IMR-90 (cell line): ENCODE results near the gene STPG1. TPM values are rescaled to one million over a fixed set of nuclear protein-coding genes. Genes with fewer than 3 reads are reported as not detected.

Experiments
- ATAC-seq: fragments of 200-7000 bp; cut with Tn5 transposase; 2 replicates; pipeline ENCODE4 v1.9.1; 2020; ENCODE audit warnings: low read depth, mild to moderate bottlenecking, moderate library complexity
- BruUV-seq: library from RNA; stranded (reverse); fragments of 400-500 nt; replicated peaks from 2 replicates; lab custom pipeline; 2021; lab: Mats Ljungman, UMichigan
- CTCF ChIA-PET: fragments of 300-600 bp; formaldehyde crosslinking; extraction: SDS; loops from one replicate; lab custom pipeline; 2021; ENCODE audit warnings: antibody characterized with exemption; lab: Yijun Ruan, JAX
- POLR2A ChIA-PET: fragments of 300-600 bp; sonication (Branson Sonifier 250); formaldehyde crosslinking; loops from one replicate; lab custom pipeline; 2022; ENCODE audit warnings: antibody characterized with exemption; ENCODE audit not compliant: unreplicated experiment; lab: Charles Lee
- DNase-seq: peaks from one replicate; pipeline ENCODE4 v3.0.0; 2013
- H2AFZ ChIP-seq: replicated peaks from 2 replicates; pipeline ENCODE3; 2013; ENCODE audit warnings: low read length, mild to moderate bottlenecking; ENCODE audit not compliant: poor library complexity
- H2AK5ac ChIP-seq: 2 replicates; pipeline ENCODE4 v1.6.1; 2013; ENCODE audit warnings: low read depth, low read length, inconsistent platforms
- H2AK9ac ChIP-seq: replicated peaks from 2 replicates; pipeline ENCODE3; 2013; ENCODE audit warnings: mild to moderate bottlenecking, low read depth, low read length, moderate library complexity; ENCODE audit not compliant: poor library complexity
- H2BK120ac ChIP-seq: 2 replicates; pipeline ENCODE4 v1.6.1; 2013; ENCODE audit warnings: low read depth, low read length, inconsistent platforms
- H2BK15ac ChIP-seq: 3 replicates; pipeline ENCODE4 v1.6.1; 2013; ENCODE audit warnings: low read depth, low read length, inconsistent platforms
- H2BK20ac ChIP-seq: 2 replicates; pipeline ENCODE4 v1.6.1; 2013; ENCODE audit warnings: low read depth, mild to moderate bottlenecking, inconsistent platforms, low read length, moderate library complexity
- H2BK5ac ChIP-seq: 2 replicates; pipeline ENCODE4 v1.6.1; 2013; ENCODE audit warnings: mild to moderate bottlenecking, low read depth, low read length, inconsistent platforms; ENCODE audit not compliant: poor library complexity, severe bottlenecking
- H3K14ac ChIP-seq: replicated peaks from 2 replicates; pipeline ENCODE4 v1.6.1; 2013; ENCODE audit warnings: low read depth, low read length, inconsistent platforms
- H3K18ac ChIP-seq: 2 replicates; pipeline ENCODE4 v1.6.1; 2013; ENCODE audit warnings: low read depth, low read length, control low read depth
- H3K23ac ChIP-seq: 2 replicates; pipeline ENCODE4 v1.6.1; 2013; ENCODE audit warnings: low read depth, low read length, inconsistent platforms
- H3K27ac ChIP-seq: 2 replicates; pipeline ENCODE4 v1.5.1; 2013; ENCODE audit warnings: mild to moderate bottlenecking, control low read depth, low read length; ENCODE audit not compliant: insufficient read depth
- H3K27me3 ChIP-seq: 2 replicates; pipeline ENCODE4 v1.6.1; 2013; ENCODE audit warnings: low read length; ENCODE audit not compliant: control insufficient read depth, insufficient read depth
- H3K36me3 ChIP-seq: 2 replicates; pipeline ENCODE4 v1.6.1; 2013; ENCODE audit warnings: low read length, mixed read lengths; ENCODE audit not compliant: control insufficient read depth, insufficient read depth
- H3K4ac ChIP-seq: 2 replicates; pipeline ENCODE4 v1.6.1; 2013; ENCODE audit warnings: low read depth, low read length, inconsistent platforms
- H3K4me1 ChIP-seq: 2 replicates; pipeline ENCODE4 v1.6.1; 2013; ENCODE audit warnings: low read length, mixed read lengths; ENCODE audit not compliant: control insufficient read depth, insufficient read depth
- H3K4me2 ChIP-seq: 2 replicates; pipeline ENCODE4 v1.6.1; 2013; ENCODE audit warnings: low read depth, mild to moderate bottlenecking, control low read depth, low read length, moderate library complexity
- H3K4me3 ChIP-seq: 2 replicates; pipeline ENCODE4 v1.5.1; 2013; ENCODE audit warnings: low read depth, mild to moderate bottlenecking, control low read depth, low read length, moderate library complexity; ENCODE audit not compliant: insufficient read depth
- H3K56ac ChIP-seq: 2 replicates; pipeline ENCODE4 v1.6.1; 2013; ENCODE audit warnings: low read length, inconsistent platforms; ENCODE audit not compliant: insufficient read depth; ENCODE audit errors: extremely low read depth
- H3K79me1 ChIP-seq, 2 experiments: 2 replicates each; pipeline ENCODE4 v1.6.1; 2013; ENCODE audit warnings: low read length in 2 of 2, inconsistent platforms in 1 of 2, low read depth in 1 of 2
- H3K9ac ChIP-seq: 2 replicates; pipeline ENCODE4 v1.6.1; 2013; ENCODE audit warnings: low read depth, low read length, control low read depth
- H3K9me1 ChIP-seq: 2 replicates; pipeline ENCODE4 v1.6.1; 2013; ENCODE audit warnings: low read length, inconsistent platforms; ENCODE audit not compliant: insufficient read depth
- H3K9me3 ChIP-seq: 2 replicates; pipeline ENCODE4 v1.6.1; 2013; ENCODE audit warnings: low read length; ENCODE audit not compliant: control insufficient read depth, insufficient read depth
- H4K20me1 ChIP-seq: 2 replicates; pipeline ENCODE4 v1.6.1; 2013; ENCODE audit warnings: low read length, inconsistent platforms; ENCODE audit not compliant: insufficient read depth
- H4K5ac ChIP-seq: 2 replicates; pipeline ENCODE4 v1.6.1; 2013; ENCODE audit warnings: mild to moderate bottlenecking, low read depth, low read length, control low read depth
- H4K8ac ChIP-seq, 2 experiments: 2 replicates each; pipeline ENCODE4 v1.6.1; 2013; ENCODE audit warnings: low read depth in 2 of 2, low read length in 2 of 2, control low read depth in 1 of 2, inconsistent platforms in 1 of 2
- H4K91ac ChIP-seq: 2 replicates; pipeline ENCODE4 v1.6.1; 2013; ENCODE audit warnings: low read depth, low read length, inconsistent platforms; ENCODE audit not compliant: insufficient read depth
- BHLHE40 ChIP-seq: fragments of 150-350 bp; IDR thresholded peaks from 2 replicates; pipeline ENCODE4 v1.6.1; 2016; ENCODE audit warnings: mild to moderate bottlenecking, low read depth, low read length
- CHD1 ChIP-seq: IDR thresholded peaks from 2 replicates; pipeline ENCODE4 v1.6.1; 2012; ENCODE audit warnings: low read depth, low read length, improper control_type of control experiment
- CTCF ChIP-seq: conservative IDR thresholded peaks from 2 replicates; pipeline ENCODE4 v1.5.1; 2012; ENCODE audit warnings: mild to moderate bottlenecking, low read depth, low read length, improper control_type of control experiment
- ELK1 ChIP-seq: fragments of 150-350 bp; IDR thresholded peaks from 2 replicates; pipeline ENCODE4 v1.6.1; 2016; ENCODE audit warnings: low read depth, mild to moderate bottlenecking, low read length, moderate library complexity, borderline replicate concordance
- FOS ChIP-seq: fragments of 150-350 bp; IDR thresholded peaks from 2 replicates; pipeline ENCODE4 v1.6.1; 2016; ENCODE audit warnings: low read depth, low read length
- MAFK ChIP-seq: IDR thresholded peaks from 2 replicates; pipeline ENCODE4 v1.6.1; 2012; ENCODE audit warnings: low read depth, low read length, improper control_type of control experiment
- MAZ ChIP-seq: IDR thresholded peaks from 2 replicates; pipeline ENCODE4 v1.6.1; 2012; ENCODE audit warnings: low read depth, mild to moderate bottlenecking, low read length, improper control_type of control experiment, moderate library complexity, borderline replicate concordance
- MXI1 ChIP-seq: IDR thresholded peaks from 2 replicates; pipeline ENCODE4 v1.6.1; 2012; ENCODE audit warnings: low read depth, mild to moderate bottlenecking, low read length, moderate library complexity, borderline replicate concordance
- NFE2L2 ChIP-seq: fragments of 150-350 bp; IDR thresholded peaks from 2 replicates; pipeline ENCODE4 v1.6.1; 2016; ENCODE audit warnings: low read depth, mild to moderate bottlenecking, low read length
- RCOR1 ChIP-seq: IDR thresholded peaks from 2 replicates; pipeline ENCODE4 v1.6.1; 2012; ENCODE audit warnings: mild to moderate bottlenecking, low read length, improper control_type of control experiment; ENCODE audit not compliant: insufficient replicate concordance
- RFX5 ChIP-seq: IDR thresholded peaks from 2 replicates; pipeline ENCODE4 v1.8.0; 2012; ENCODE audit warnings: low read depth, mild to moderate bottlenecking, low read length, moderate library complexity
- SMC3 ChIP-seq: fragments of 150-350 bp; IDR thresholded peaks from 2 replicates; pipeline ENCODE4 v1.6.1; 2016; ENCODE audit warnings: low read depth, mild to moderate bottlenecking, antibody characterized with exemption, low read length, moderate library complexity
- USF2 ChIP-seq: fragments of 150-350 bp; IDR thresholded peaks from 2 replicates; pipeline ENCODE4 v1.6.1; 2017; ENCODE audit warnings: mild to moderate bottlenecking, antibody characterized with exemption, low read length, low read depth
- WGBS, 2 experiments: methylation state at CpG; one replicate each; pipeline versions ENCODE4 v1.1.5 to v1.1.7; 2013; ENCODE audit warnings: missing lambda C conversion rate in 2 of 2; ENCODE audit not compliant: insufficient read length in 1 of 2; ENCODE audit errors: extremely low coverage in 2 of 2; 5-methylcytosine and 5-hydroxymethylcytosine counted together
- dilution Hi-C: fragments of 300-500 bp; cut with HindIII; formaldehyde crosslinking; loops from one replicate; pipeline ENCODE4 v1.14.3; 2018; ENCODE audit warnings: low sequenced_read_pairs; ENCODE audit not compliant: unreplicated experiment
- in situ Hi-C: fragments of 300-500 bp; cut with MboI; formaldehyde crosslinking; loops from 3 replicates; pipeline ENCODE4 v1.14.3; 2019; ENCODE audit warnings: low sequenced_read_pairs, inconsistent platforms, mixed read lengths
- intact Hi-C: fragments of 100-400 bp; cut with micrococcal nuclease; formaldehyde crosslinking; loops from 2 replicates; pipeline ENCODE4 v1.10.0; 2022
- polyA plus RNA-seq, 3 experiments: library from polyadenylated mRNA; depleted of rRNA; stranded (reverse); fragments of >200 nt; gene quantifications; 2 replicates each; pipeline ENCODE4 v1.2.3, GENCODE V29; 2012; ENCODE audit warnings: low replicate concordance in 1 of 3
- total RNA-seq: library from RNA; depleted of rRNA; stranded (reverse); fragments of >200 nt; gene quantifications from 2 replicates; pipeline ENCODE4 v1.2.3, GENCODE V29; 2012

STPG1 gene
- total and polyA plus RNA-seq, 2 of the 4 experiments (the other 2 are of a cell fraction), result 3.0 to 6.5 TPM

- in situ Hi-C loops, result no loop called here
These were observed 25.2 kb downstream of the STPG1 start for GRCh38 chr1:24388331-24388885.

More at GRCh38 chr1:24388331-24388885, 25.2 kb downstream of the STPG1 start:
- Histone ChIP-seq H3K27me3 (no peaks in the 10 kb centered on the region), H3K14ac (no peak overlapping the region), H3K4me2 (no peak overlapping the region), H3K18ac (no peak overlapping the region), H3K9me1 (peaks cover 19% of the 10 kb centered on the region), H4K5ac (no peak overlapping the region), H4K91ac (no peak overlapping the region), H3K4me1 (peaks cover 14% of the 10 kb centered on the region), H2AK9ac (no peak overlapping the region), H3K56ac (no peak overlapping the region), H3K4ac (no peak overlapping the region), H2AFZ (no peak overlapping the region), H4K20me1 (peaks cover 4% of the 10 kb centered on the region; the same call in 1 of the 2 replicates), H2BK20ac (no peak overlapping the region), H2BK15ac (no peak overlapping the region), H2AK5ac (no peak overlapping the region), H3K4me3 (no peak overlapping the region), H3K9me3 (no peaks in the 10 kb centered on the region), H2BK120ac (no peak overlapping the region), H3K79me1 (peaks cover 0 to 26% of the 10 kb centered on the region in 2 experiments; a peak in 1 of 4 replicates), H3K23ac (no peak overlapping the region), H4K8ac (no peak overlapping the region), H2BK5ac (no peak overlapping the region), H3K36me3 (no peaks in the 10 kb centered on the region), H3K27ac (no peak overlapping the region), H3K9ac (no peak overlapping the region)
- POLR2A ChIA-PET, result no interaction called here
- DNase-seq (no peak), ATAC-seq (no peak)
- CTCF ChIA-PET, result interaction anchor here (4.6 kb wide), 1 partner anchor 187 kb away, joined by 18 read pairs; no protein-coding TSS in a partner anchor
- WGBS, 2 experiments, result 100% methylated on average over 1 of the region's 8 CpGs; no CpG with 5 or more reads in 1 of the 2 experiments
- intact Hi-C loops, result loop anchor here (10.0 kb wide), 1 partner anchor 94 kb away; no protein-coding TSS in a partner anchor
- BruUV-seq, result no TSS peak
- dilution Hi-C loops, result no loop called here
- TF ChIP-seq FOS (no peak), CTCF (no peak), SMC3 (no peak), MAFK (no peak), MAZ (no peak), NFE2L2 (no peak), CHD1 (no peak), USF2 (no peak), MXI1 (no peak), ELK1 (no peak), RCOR1 (no peak), RFX5 (no peak), BHLHE40 (no peak)
